Neural crest cell (in vitro differentiated cells): Measurements from ENCODE around the gene FOXP1. TPM values are rescaled to one million over a fixed set of nuclear protein-coding genes. Genes with fewer than 3 reads are reported as not detected.

Experiments
- DNase-seq: peaks from one replicate; pipeline ENCODE4 v3.0.0; 2021; ENCODE audit warnings: low read depth, mixed read lengths, low spot score
- H3K27ac Mint-ChIP-seq: one replicate; pipeline ENCODE4 v1.8.0; 2021; ENCODE audit warnings: mild to moderate bottlenecking, mixed read lengths; ENCODE audit not compliant: unreplicated experiment
- H3K27me3 Mint-ChIP-seq: 2 replicates; pipeline ENCODE4 v1.8.0; 2021; ENCODE audit warnings: low read depth, mild to moderate bottlenecking, mixed read lengths
- H3K36me3 Mint-ChIP-seq: 2 replicates; pipeline ENCODE4 v1.8.0; 2021; ENCODE audit warnings: low read depth, mild to moderate bottlenecking, mixed read lengths
- H3K4me1 Mint-ChIP-seq: 2 replicates; pipeline ENCODE4 v1.8.0; 2021; ENCODE audit warnings: mixed read lengths
- H3K4me3 Mint-ChIP-seq: one replicate; pipeline ENCODE4 v1.8.0; 2021; ENCODE audit warnings: mild to moderate bottlenecking, mixed read lengths
- H3K9me3 Mint-ChIP-seq: 2 replicates; pipeline ENCODE4 v1.8.0; 2021; ENCODE audit warnings: mixed read lengths
- total RNA-seq: library from RNA; stranded (reverse); gene quantifications from 2 replicates; pipeline ENCODE4 v1.2.1, GENCODE V29; 2021
- TF ChIP-seq, protein P1 (sequence below): fragments of 200-600 bp; sonication (generic); conservative IDR thresholded peaks from 2 replicates; pipeline ENCODE4 v1.5.0; 2021; ENCODE audit warnings: antibody characterized with exemption, mild to moderate bottlenecking

FOXP1 gene
- total RNA-seq, 1 donor from 2014 or later: 22.8 TPM

DNA sequence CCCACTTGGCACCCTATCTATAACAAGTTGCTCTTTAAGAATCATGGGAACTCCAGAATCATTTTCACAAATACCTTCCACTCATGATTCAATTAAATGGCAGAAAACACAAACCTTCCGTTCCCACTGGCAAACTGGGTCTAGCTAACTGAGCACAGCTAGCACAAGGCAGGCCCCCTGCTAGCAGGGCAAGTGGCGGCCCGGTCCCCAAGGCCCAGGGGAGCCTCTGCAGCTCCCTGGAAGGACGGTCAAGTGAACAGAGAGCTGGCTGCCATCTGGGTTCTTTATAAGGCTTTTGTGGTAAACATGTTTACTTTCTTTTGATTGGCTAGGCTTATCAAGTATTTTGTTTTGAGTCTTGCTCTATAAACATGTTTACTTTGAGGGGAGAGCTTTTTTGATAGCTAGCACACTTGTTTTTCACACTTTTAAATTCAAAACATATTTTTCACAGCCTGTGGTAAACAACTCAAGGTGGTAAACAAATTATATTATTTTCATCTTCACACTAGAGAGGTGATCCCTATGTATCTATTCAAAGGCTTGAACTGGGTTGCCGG, 81.4 kb downstream of the FOXP1 start:
- H3K27ac Mint-ChIP-seq: no peak overlapping the region
- H3K4me3 Mint-ChIP-seq: no peak overlapping the region
- no peaks in the 10 kb centered on the region for H3K27me3 Mint-ChIP-seq
- H3K9me3 Mint-ChIP-seq: no peaks in the 10 kb centered on the region
- no peak for DNase-seq
- H3K4me1 Mint-ChIP-seq: peaks cover 25% of the 10 kb centered on the region
- TF ChIP-seq, protein P1, sequence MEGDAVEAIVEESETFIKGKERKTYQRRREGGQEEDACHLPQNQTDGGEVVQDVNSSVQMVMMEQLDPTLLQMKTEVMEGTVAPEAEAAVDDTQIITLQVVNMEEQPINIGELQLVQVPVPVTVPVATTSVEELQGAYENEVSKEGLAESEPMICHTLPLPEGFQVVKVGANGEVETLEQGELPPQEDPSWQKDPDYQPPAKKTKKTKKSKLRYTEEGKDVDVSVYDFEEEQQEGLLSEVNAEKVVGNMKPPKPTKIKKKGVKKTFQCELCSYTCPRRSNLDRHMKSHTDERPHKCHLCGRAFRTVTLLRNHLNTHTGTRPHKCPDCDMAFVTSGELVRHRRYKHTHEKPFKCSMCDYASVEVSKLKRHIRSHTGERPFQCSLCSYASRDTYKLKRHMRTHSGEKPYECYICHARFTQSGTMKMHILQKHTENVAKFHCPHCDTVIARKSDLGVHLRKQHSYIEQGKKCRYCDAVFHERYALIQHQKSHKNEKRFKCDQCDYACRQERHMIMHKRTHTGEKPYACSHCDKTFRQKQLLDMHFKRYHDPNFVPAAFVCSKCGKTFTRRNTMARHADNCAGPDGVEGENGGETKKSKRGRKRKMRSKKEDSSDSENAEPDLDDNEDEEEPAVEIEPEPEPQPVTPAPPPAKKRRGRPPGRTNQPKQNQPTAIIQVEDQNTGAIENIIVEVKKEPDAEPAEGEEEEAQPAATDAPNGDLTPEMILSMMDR: no peak
- H3K36me3 Mint-ChIP-seq: no peaks in the 10 kb centered on the region

DNA sequence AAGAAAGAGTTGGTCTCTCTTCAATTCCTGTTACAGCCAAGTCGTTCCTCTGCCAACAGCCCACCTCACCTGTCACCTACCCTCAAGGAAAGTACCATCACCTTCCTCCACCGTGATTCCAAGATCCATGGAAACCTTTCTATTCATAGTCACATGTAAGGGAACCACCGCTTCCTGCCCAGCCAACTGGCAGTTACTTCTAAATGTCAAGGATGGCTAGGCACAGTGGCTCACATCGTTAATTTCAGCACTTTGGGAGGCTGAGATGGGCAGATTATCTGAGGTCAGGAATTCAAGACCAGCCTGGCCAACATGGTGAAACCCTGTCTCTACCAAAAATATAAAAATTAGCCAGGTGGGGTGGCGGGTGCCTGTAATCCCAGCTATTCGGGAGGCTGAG, 82.8 kb downstream of the FOXP1 start:
- Mint-ChIP-seq H3K4me1 (peaks cover 21% of the 10 kb centered on the region), H3K27ac (no peak overlapping the region)
- TF ChIP-seq, protein P1: no peak

DNA sequence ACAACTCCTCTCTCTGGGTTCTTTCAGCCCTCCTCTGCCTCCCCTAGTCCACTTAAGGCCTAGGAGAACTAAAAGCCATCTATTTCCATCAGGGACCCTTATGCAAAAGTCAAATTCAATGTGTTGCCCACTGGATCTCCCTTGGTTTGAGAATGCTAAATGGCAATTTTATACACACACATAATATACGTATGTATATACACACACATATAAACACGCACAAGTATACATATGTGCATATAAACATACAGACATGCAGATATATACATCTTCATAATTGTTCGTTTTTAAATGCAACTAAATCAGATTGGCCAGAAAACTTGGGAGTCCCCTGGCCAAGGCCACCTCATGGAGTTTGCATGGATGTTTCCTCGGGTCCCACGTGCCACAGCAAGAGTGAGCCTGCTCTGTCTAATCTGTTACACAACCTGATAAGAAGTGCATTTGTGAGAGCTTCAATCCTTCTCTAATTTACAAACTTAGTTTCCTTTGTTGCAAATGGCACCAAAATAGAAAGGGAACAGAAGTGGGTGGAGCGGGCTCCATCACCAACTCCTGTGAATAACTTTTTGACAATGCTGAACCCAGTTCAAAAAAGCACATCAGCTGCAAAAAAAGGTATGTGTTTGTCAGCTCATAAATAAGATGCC, 84.2 kb downstream of the FOXP1 start:
- Mint-ChIP-seq H3K4me1 (peaks cover 18% of the 10 kb centered on the region), H3K9me3 (no peaks in the 10 kb centered on the region), H3K27me3 (no peaks in the 10 kb centered on the region), H3K4me3 (no peak overlapping the region), H3K27ac (no peak overlapping the region), H3K36me3 (no peaks in the 10 kb centered on the region)
- TF ChIP-seq, protein P1: no peak
- DNase-seq: no peak

More for the DNA sequence above, 82.8 kb downstream of the FOXP1 start:
- DNase-seq: no peak
- H3K36me3 Mint-ChIP-seq: no peaks in the 10 kb centered on the region
- no peaks in the 10 kb centered on the region for H3K9me3 Mint-ChIP-seq
- no peaks in the 10 kb centered on the region for H3K27me3 Mint-ChIP-seq
- no peak overlapping the region for H3K4me3 Mint-ChIP-seq

DNA sequence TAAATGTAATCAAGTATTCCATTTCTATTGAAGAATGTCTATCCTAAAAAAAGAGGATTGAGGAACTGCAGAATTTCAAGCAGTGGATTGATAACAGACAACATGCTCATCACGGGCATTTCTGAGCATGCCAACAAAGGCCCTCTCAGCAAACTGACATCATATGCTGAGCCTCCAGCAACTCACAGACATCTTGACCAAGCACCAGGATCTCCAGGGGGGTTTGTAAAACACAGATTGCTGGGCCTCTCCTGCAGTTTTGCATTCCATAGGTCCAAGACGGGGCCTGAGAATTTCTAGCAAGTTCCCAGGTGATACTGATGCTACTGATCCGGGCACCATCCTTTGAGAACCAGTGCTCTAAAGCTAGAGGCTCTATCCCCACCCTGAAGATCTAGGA, 85.0 kb downstream of the FOXP1 start:
- no peaks in the 10 kb centered on the region for H3K36me3 Mint-ChIP-seq
- no peak overlapping the region for H3K4me3 Mint-ChIP-seq
- H3K27ac Mint-ChIP-seq: no peak overlapping the region
- TF ChIP-seq, protein P1: no peak
- H3K9me3 Mint-ChIP-seq: no peaks in the 10 kb centered on the region
- no peaks in the 10 kb centered on the region for H3K27me3 Mint-ChIP-seq
- H3K4me1 Mint-ChIP-seq: peaks cover 18% of the 10 kb centered on the region
- DNase-seq: no peak

DNA sequence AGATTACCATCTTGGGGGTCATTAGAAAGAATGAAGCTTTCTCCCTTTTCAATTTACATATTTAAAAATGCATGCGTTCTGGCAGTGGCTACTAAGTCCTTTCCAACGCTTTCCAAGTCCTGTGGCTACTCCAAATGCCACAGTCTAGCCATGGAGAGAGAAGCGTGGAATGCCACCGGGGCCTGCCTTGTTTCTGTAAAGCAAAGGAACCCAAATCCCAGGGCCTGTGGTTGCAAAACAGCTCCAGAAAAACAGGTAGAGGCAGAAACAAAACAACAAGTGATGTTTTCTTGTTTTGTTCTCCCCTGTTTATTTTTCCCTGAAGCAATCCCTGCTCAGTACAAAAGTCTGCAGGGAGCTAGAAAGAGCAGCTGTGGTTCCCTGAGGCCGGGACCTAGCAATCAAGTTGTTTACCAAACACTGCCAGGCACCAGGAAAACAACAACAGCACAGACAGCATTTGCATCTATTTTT, 85.5 kb downstream of the FOXP1 start:
- peaks cover 18% of the 10 kb centered on the region for H3K4me1 Mint-ChIP-seq
- H3K27me3 Mint-ChIP-seq: no peaks in the 10 kb centered on the region
- peaks cover under 1% of the 10 kb centered on the region for H3K9me3 Mint-ChIP-seq
- H3K4me3 Mint-ChIP-seq: no peak overlapping the region
- no peak overlapping the region for H3K27ac Mint-ChIP-seq
- H3K36me3 Mint-ChIP-seq: peaks cover 3% of the 10 kb centered on the region
- DNase-seq: no peak
- TF ChIP-seq, protein P1: no peak
